Heart right ventricle (tissue), 16 donors: Measurements from ENCODE around the gene FAM217A. TPM values are rescaled to one million over a fixed set of nuclear protein-coding genes. Genes with fewer than 3 reads are reported as not detected.
A peak's percentile ranks its signal among the peaks of the same experiment; 100 is the strongest.

Experiments used
- ATAC-seq, 8 donors: fragments of 200-7000 bp; cut with Tn5 transposase; one replicate each; pipeline ENCODE4 v1.9.1; 2020; ENCODE audit warnings: mild to moderate bottlenecking in 8 of 8, moderate library complexity in 8 of 8, moderate number of reproducible peaks in 1 of 8
- DNase-seq, 2 donors: peaks; one replicate each; pipeline ENCODE4 v3.0.0-alpha.2; 2020
- H3K27ac ChIP-seq, 10 donors: fragments of 200-600 bp; sonication (generic) in 2 of 10; one replicate each; pipeline versions ENCODE4 v1.5.0 to v1.8.0; 2020 to 2022; ENCODE audit warnings: mild to moderate bottlenecking in 3 of 10
- H3K27me3 ChIP-seq, 7 donors: fragments of 200-600 bp; one replicate each; pipeline ENCODE4 v1.8.0; 2021 to 2022; ENCODE audit warnings: mild to moderate bottlenecking in 2 of 7
- H3K36me3 ChIP-seq, 9 donors: fragments of 200-600 bp; sonication (generic) in 1 of 9; one replicate each; pipeline versions ENCODE4 v1.5.0 to v1.8.0; 2020 to 2022; ENCODE audit warnings: mild to moderate bottlenecking in 2 of 9
- H3K4me1 ChIP-seq, 9 donors: fragments of 200-600 bp; sonication (generic) in 1 of 9; one replicate each; pipeline versions ENCODE4 v1.5.0 to v1.8.0; 2020 to 2022; ENCODE audit warnings: mild to moderate bottlenecking in 4 of 9
- H3K4me3 ChIP-seq, 10 donors: fragments of 200-600 bp; sonication (generic) in 2 of 10; one replicate each; pipeline versions ENCODE4 v1.5.0 to v1.8.0; 2020 to 2022; ENCODE audit warnings: mild to moderate bottlenecking in 7 of 10, moderate library complexity in 2 of 10
- H3K9me3 ChIP-seq, 11 donors: fragments of 200-600 bp in 10 of 11; sonication (generic) in 2 of 11; one replicate each; pipeline versions ENCODE4 v1.5.0 to v1.8.0; 2013 to 2022; ENCODE audit warnings: mild to moderate bottlenecking in 2 of 11, control low read depth in 1 of 11, moderate library complexity in 1 of 11
- CTCF ChIP-seq, 9 donors: fragments of 200-600 bp; sonication (generic) in 2 of 9; IDR thresholded peaks; one replicate each; pipeline versions ENCODE4 v1.5.0 to v1.8.0; 2021 to 2022; ENCODE audit warnings: antibody characterized with exemption in 9 of 9, mild to moderate bottlenecking in 5 of 9, moderate library complexity in 1 of 9
- WGBS, 2 donors: extraction: QIAGEN DNeasy Blood & Tissue Kit; methylation state at CpG; one replicate each; pipeline ENCODE4 v1.1.7; 2013; ENCODE audit warnings: inconsistent platforms in 1 of 2; 5-methylcytosine and 5-hydroxymethylcytosine counted together
- intact Hi-C, 10 donors: fragments of 100-400 bp; cut with DNase I; formaldehyde crosslinking; loops; one replicate each; pipeline versions ENCODE4 v1.11.1 to v1.14.2; 2022
- long read RNA-seq, 3 donors: library from polyadenylated mRNA; unstranded; transcript quantifications; one replicate each; pipeline ENCODE4 v2.0.0, GENCODE V29; 2020 to 2021
- polyA plus RNA-seq, 2 donors: library from polyadenylated mRNA; stranded (reverse); fragments of 200-250 nt; gene quantifications; one replicate each; pipeline ENCODE4 v1.2.3, GENCODE V29; 2013
- total RNA-seq, 10 donors: library from RNA; stranded (reverse); fragmentation: NEBNext Ultra II Directional in 3 of 10; extraction: Animal tissue kit (Norgen Biotek cat#: 25700) in 3 of 10; gene quantifications; one replicate each; pipeline versions ENCODE4 v1.2.1 to v1.2.4, GENCODE V29; 2021 to 2023
- donor health status: Arrhythmogenic right ventricular cardiomyopathy.
- donor health status: ischemic (EF 13 %, LVEDD 7.1; RV severe dilation, severe dysfunction).
- donor health status: healthy with polysubstance abuse.
- donor health status: DM: no; HTN: yes; CAD: no.
- donor health status: DM: no; HTN: no; CAD: no.
- donor health status: ischemic (EF 25% LVEDD 6.9; RV normal size, moderate dysfunction).
- donor health status: ischemic (EF 25% LVEDD 5.7; RV mildly dilated, moderate dysfunction).
- donor health status: healthy.
- donor health status: DM: yes; HTN: yes; CAD: no.
- donor health status: Ischemic cardiomyopathy.
- donor health status: ischemic (EF 35%, LVEDD 5.7; RV mildly dilated, moderate dysfunction).
- donor health status: nonischemic (EF 11% LVEDD 7.7; RV severe dilation, severe dysfunction).
- donor health status: DM: yes; HTN: yes; CAD: no.
- donor health status: PGD.
- donor health status: ischemic (EF 29% LVEDD 5.4; RV normal size, mild dysfunction).
- donor health status: nonischemic (EF 23%, LVEDD 6.1; RV moderate dilation, normal function).

Gene FAM217A
- total RNA-seq = not detected
- not detected for polyA plus RNA-seq
- long read RNA-seq, donor 1, partial matches to known transcripts = 0 of 2 reads
- long read RNA-seq, donor 1, other reads (novel, unspliced or antisense) = 2 of 2 reads
- long read RNA-seq, donor 2 = 0 reads
- long read RNA-seq, donor 3, partial matches to known transcripts = 0 of 1 reads
- long read RNA-seq, donor 3, other reads (novel, unspliced or antisense) = 1 of 1 reads

- Histone ChIP-seq H3K27me3 (peaks cover 0 to 28% (median 14%) of the 10 kb centered on the region in 7 donors), H3K9me3 (no peaks in the 10 kb centered on the region), H3K4me3 (peak within 1 kb of the TSS in 2 of 10 donors; percentile 8 to 11), H3K4me1 (peaks cover 0 to 4% (median 0%) of the 10 kb centered on the region in 9 donors), H3K36me3 (no peaks in the 10 kb centered on the region), H3K27ac (no peak within 1 kb of the TSS)
- TF ChIP-seq CTCF (IDR thresholded peaks at IDR 0.05) = no peak
- intact Hi-C loops = no loop called here
- WGBS, 2 donors = 32 to 41% methylated on average over 74 to 91 of the region's 91 CpGs
- DNase-seq = no peak
- ATAC-seq = peak in 1 of 8 donors; percentile 39
Observed at GRCh38 chr6:4078691-4079471, at the start of gene FAM217A. Gene FAM217A (minus strand): TSS chr6:4079137. CDS start chr6:4077414, 1,723 bp downstream.

GRCh38 chr6:4128072-4128471 lies 49.1 kb upstream of the FAM217A start:
- ATAC-seq (no peak), DNase-seq (no peak)
- Histone ChIP-seq H3K36me3 (peaks cover 0 to 100% (median 63%) of the 10 kb centered on the region in 9 donors), H3K4me3 (no peak overlapping the region), H3K4me1 (peaks cover 0 to 17% (median 7%) of the 10 kb centered on the region in 9 donors), H3K27me3 (no peaks in the 10 kb centered on the region), H3K27ac (no peak overlapping the region), H3K9me3 (no peaks in the 10 kb centered on the region)
- TF ChIP-seq CTCF (IDR thresholded peaks at IDR 0.05) = no peak
- 37 to 38% methylated on average over 1 of the region's 1 CpG for WGBS, 2 donors
- intact Hi-C loops = loop anchor here in 2 of 10 donors (5.0 to 10.0 kb wide), 2 partner anchors 71 to 73 kb away; no protein-coding TSS in a partner anchor

- peaks cover 0 to 17% (median 7%) of the 10 kb centered on the region in 9 donors for H3K4me1 ChIP-seq
Observed at GRCh38 chr6:4125933-4126864, 47.3 kb upstream of the FAM217A start.

More at GRCh38 chr6:4125933-4126864, 47.3 kb upstream of the FAM217A start:
- Histone ChIP-seq H3K27ac (peak overlapping the region in 2 of 10 donors; percentile 5 to 15), H3K9me3 (no peaks in the 10 kb centered on the region), H3K4me3 (no peak overlapping the region), H3K36me3 (peaks cover 0 to 100% (median 70%) of the 10 kb centered on the region in 9 donors), H3K27me3 (no peaks in the 10 kb centered on the region)
- 68 to 70% methylated on average over 8 of the region's 8 CpGs for WGBS, 2 donors
- TF ChIP-seq CTCF (IDR thresholded peaks at IDR 0.05) = peak in 5 of 9 donors; percentile 8 to 25 (median 16)
- intact Hi-C loops = loop anchor here in 3 of 10 donors (2.0 to 10.0 kb wide), 3 partner anchors 63 to 71 kb away; no protein-coding TSS in a partner anchor
- ATAC-seq = peak in 4 of 8 donors; percentile 49 to 94 (median 76)
- DNase-seq = no peak
